Muscle layer of duodenum (tissue), 2 donors: ENCODE results near the gene MTF1.
"Not testable (repeated sequence)": the region's sequence is repeated elsewhere in the genome, so short reads cannot be mapped to it uniquely, and the experiment has no call there.

ENCODE experiments used
- H3K27ac ChIP-seq: one replicate; pipeline ENCODE4 v1.7.0; 2013; ENCODE audit warnings: mild to moderate bottlenecking, low read length
- H3K27me3 ChIP-seq: one replicate; pipeline ENCODE4 v1.7.0; 2013; ENCODE audit warnings: low read depth, mild to moderate bottlenecking, control low read depth, low read length
- H3K36me3 ChIP-seq, 2 donors: one replicate each; pipeline ENCODE4 v1.7.0; 2013; ENCODE audit warnings: low read length in 2 of 2, control low read depth in 1 of 2, mild to moderate bottlenecking in 1 of 2; ENCODE audit not compliant: insufficient read depth in 2 of 2, control insufficient read depth in 1 of 2
- H3K4me1 ChIP-seq, 2 donors: one replicate each; pipeline ENCODE4 v1.7.0; 2013; ENCODE audit warnings: low read length in 2 of 2, mild to moderate bottlenecking in 2 of 2, control low read depth in 1 of 2, moderate library complexity in 1 of 2; ENCODE audit not compliant: insufficient read depth in 2 of 2, control insufficient read depth in 1 of 2
- H3K4me3 ChIP-seq, 2 donors: one replicate each; pipeline ENCODE4 v1.7.0; 2013; ENCODE audit warnings: low read length in 2 of 2, low read depth in 1 of 2, mild to moderate bottlenecking in 1 of 2
- H3K9me3 ChIP-seq, 2 donors: one replicate each; pipeline ENCODE4 v1.7.0; 2013; ENCODE audit warnings: low read length in 2 of 2, control low read depth in 1 of 2, mild to moderate bottlenecking in 1 of 2; ENCODE audit not compliant: control insufficient read depth in 1 of 2
- donor health status: healthy.

The MTF1 gene

DNA sequence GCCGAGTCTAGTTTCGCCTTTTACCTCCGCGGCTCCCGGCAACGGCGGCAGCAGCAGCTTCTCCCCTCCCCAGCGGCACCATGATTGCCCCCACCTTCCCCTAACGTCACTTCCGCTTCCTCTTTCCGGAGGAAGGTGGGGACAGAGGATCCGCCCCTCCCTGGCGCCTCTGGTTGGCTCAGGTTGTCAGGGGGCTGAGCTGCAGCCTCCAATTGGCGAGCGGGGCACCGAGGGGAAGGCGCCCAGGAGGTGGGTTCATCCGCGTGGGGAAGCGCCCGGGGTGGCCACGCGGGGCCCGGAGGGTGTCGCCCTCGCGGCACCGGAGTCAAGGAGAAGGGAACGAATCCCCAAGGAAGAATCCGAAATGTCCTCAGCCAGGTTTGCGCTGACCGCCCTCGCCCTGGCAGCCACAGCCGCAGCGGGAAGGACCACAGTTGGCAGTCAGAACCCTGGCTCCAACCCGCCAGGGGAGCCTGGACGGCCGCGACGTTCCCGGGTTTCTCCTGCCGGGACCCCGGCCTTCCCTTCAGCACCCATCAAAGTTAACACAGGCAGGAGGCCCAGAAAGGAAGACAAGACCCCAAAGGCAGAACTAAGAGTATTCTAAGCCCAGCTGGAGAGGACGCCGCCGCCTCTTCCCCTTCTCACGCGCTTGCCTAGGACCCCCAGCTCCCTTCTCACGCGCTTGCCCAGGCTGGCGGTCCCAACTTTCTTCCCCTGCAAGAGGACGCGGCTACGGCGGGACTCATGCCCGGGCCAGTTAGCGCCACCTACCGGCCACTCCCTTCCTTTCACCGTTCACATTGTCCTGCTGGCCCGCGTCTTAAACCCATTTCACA is at the start of gene MTF1:
TSS of gene MTF1 (minus strand) at position 86 of the 839 bp plus-strand sequence. CDS start 1,934 bp downstream, outside the sequence.
- H3K36me3 ChIP-seq = peaks cover 23 to 44% of the 10 kb centered on the region in 2 donors
- peak within 1 kb of the TSS; percentile 95 for H3K27ac ChIP-seq
- no peaks in the 10 kb centered on the region for H3K9me3 ChIP-seq
- H3K27me3 ChIP-seq = no peaks in the 10 kb centered on the region
- H3K4me1 ChIP-seq = peaks cover 12 to 30% of the 10 kb centered on the region in 2 donors
- H3K4me3 ChIP-seq = peak within 1 kb of the TSS; percentile 87 to 99

- not testable (repeated sequence) for H3K27me3 ChIP-seq, H3K27ac ChIP-seq, H3K4me1 ChIP-seq, H3K4me3 ChIP-seq, H3K9me3 ChIP-seq, H3K36me3 ChIP-seq
Observed at GRCh38 chr1:37908531-37908930, 49.1 kb upstream of the MTF1 start.

- not testable (repeated sequence) for H3K4me1 ChIP-seq, H3K36me3 ChIP-seq, H3K27me3 ChIP-seq, H3K27ac ChIP-seq, H3K9me3 ChIP-seq, H3K4me3 ChIP-seq
Observed at GRCh38 chr1:37907416-37908125, 48.2 kb upstream of the MTF1 start.

GRCh38 chr1:37906591-37906990 is 47.2 kb upstream of the MTF1 start:
- not testable (repeated sequence) for H3K36me3 ChIP-seq, H3K9me3 ChIP-seq, H3K27ac ChIP-seq, H3K27me3 ChIP-seq, H3K4me1 ChIP-seq, H3K4me3 ChIP-seq

GRCh38 chr1:37905727-37906126 is 46.3 kb upstream of the MTF1 start:
- H3K27ac ChIP-seq = no peak overlapping the region
- no peaks in the 10 kb centered on the region for H3K4me1 ChIP-seq
- no peaks in the 10 kb centered on the region for H3K9me3 ChIP-seq
- H3K4me3 ChIP-seq = no peak overlapping the region
- H3K27me3 ChIP-seq = no peaks in the 10 kb centered on the region
- peaks cover 0 to 4% of the 10 kb centered on the region in 2 donors for H3K36me3 ChIP-seq

DNA sequence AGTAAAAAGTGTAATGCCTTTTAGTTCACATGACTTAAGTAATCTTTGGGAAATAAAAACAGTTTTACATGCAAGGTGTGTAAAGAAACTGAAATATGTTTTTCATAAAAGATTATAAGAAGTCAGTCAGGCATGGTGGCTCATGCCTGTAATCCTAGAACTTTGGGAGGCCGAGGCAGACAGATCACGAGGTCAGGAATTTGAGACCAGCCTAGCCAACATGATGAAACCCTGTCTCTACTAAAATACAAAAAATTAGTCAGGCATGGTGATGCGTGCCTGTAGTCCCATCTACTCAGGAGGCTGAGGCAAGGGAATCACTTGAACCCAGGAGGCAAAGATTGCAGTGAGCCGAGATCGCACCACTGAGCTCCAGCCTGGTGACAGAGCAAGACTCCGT is 44.5 kb upstream of the MTF1 start:
- H3K27ac ChIP-seq, H3K9me3 ChIP-seq, H3K4me1 ChIP-seq, H3K36me3 ChIP-seq, H3K4me3 ChIP-seq, H3K27me3 ChIP-seq: not testable (repeated sequence)

DNA sequence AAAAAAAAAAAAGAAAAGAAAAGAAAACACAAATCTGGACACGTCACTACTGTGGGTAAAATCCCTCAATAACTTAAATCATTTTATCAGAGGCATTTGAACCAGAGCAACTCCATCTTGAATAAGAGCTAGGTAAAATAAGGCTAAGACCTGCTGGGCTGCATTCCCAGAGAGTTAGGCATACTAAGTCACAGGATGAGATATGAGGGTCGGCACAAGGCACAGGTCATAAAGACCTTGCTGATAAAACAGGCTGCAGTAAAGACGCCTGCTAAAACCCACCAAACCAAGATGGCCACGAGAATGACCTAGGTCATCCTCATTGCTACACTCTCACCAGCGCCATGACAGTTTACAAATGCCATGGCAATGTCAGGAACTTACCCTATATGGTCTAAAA is 43.6 kb upstream of the MTF1 start:
- Histone ChIP-seq H3K27ac (no peak overlapping the region), H3K9me3 (no peaks in the 10 kb centered on the region), H3K27me3 (no peaks in the 10 kb centered on the region), H3K36me3 (peaks cover 0 to 7% of the 10 kb centered on the region in 2 donors), H3K4me3 (no peak overlapping the region), H3K4me1 (no peaks in the 10 kb centered on the region)

GRCh38 chr1:37901893-37902225 is 42.5 kb upstream of the MTF1 start:
- no peaks in the 10 kb centered on the region for H3K9me3 ChIP-seq

DNA sequence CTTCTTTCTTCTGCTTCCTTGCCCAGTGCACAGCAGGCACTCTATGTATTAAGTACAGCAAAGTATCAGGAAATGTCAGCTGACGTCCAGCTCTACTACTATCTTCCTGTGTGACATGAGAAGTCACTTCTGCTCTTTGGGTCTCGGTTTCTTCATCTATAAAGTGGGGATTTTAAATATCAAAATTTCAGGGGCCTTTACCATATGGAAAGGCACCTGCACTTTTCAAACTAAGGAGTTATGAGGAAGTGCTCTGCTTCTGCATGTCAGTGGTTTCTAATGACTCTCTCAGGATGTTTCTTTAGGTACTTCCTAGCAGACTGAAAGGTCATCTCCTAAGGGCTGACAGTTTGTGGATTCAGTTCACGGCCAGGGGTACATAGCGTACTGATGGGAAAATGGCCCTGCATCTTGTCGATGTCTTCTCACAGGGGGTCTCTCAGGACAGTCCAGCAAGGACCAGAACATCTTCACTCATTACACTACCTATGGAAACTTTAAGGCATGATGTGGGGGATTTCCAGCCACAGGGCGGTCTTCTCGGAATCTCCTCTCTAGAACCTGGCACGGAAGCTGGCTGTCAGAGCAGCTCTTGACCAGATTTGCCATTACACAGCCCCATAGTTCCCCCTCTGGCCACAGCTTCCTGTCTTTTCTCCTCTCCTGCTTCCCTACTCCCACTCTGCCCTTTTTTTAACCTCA is 42.0 kb upstream of the MTF1 start:
- peaks cover 0 to 6% of the 10 kb centered on the region in 2 donors for H3K36me3 ChIP-seq
- H3K4me1 ChIP-seq = no peaks in the 10 kb centered on the region
- no peaks in the 10 kb centered on the region for H3K27me3 ChIP-seq
- no peak overlapping the region for H3K27ac ChIP-seq
- H3K9me3 ChIP-seq = no peaks in the 10 kb centered on the region
- no peak overlapping the region for H3K4me3 ChIP-seq

More at GRCh38 chr1:37901893-37902225, 42.5 kb upstream of the MTF1 start:
- Histone ChIP-seq H3K4me1 (no peaks in the 10 kb centered on the region), H3K4me3 (no peak overlapping the region), H3K27me3 (no peaks in the 10 kb centered on the region), H3K27ac (no peak overlapping the region), H3K36me3 (peaks cover 0 to 6% of the 10 kb centered on the region in 2 donors)

- not testable (repeated sequence) for H3K9me3 ChIP-seq, H3K27me3 ChIP-seq, H3K36me3 ChIP-seq, H3K27ac ChIP-seq, H3K4me1 ChIP-seq, H3K4me3 ChIP-seq
Observed at GRCh38 chr1:37897563-37897962, 38.2 kb upstream of the MTF1 start.

DNA sequence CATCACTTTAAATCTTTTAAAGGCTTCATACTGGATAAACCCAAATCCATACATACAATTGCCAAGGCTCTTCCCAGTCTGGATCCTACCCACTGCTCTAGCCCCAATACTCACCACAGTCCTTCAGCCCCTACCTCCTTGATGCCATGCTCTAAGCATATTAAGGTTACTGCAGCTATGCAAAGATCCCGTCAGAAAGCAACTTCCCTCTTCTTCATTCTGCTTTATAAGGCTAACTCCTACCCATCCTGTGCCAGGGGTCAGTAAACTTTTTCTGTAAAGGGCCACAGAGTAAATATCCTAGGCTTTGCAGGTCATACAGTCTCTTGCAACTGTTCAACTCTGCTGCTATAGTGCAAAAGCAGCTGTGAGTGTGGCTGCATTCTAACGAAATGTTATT is 34.3 kb upstream of the MTF1 start:
- H3K27ac ChIP-seq = no peak overlapping the region
- H3K36me3 ChIP-seq = peaks cover 14 to 31% of the 10 kb centered on the region in 2 donors
- no peaks in the 10 kb centered on the region for H3K9me3 ChIP-seq
- H3K4me1 ChIP-seq = no peaks in the 10 kb centered on the region
- no peak overlapping the region for H3K4me3 ChIP-seq
- H3K27me3 ChIP-seq = no peaks in the 10 kb centered on the region
